GM23338 (cell line): ENCODE data around the gene AGAP3. TPM values are rescaled to one million over a fixed set of nuclear protein-coding genes. Genes with fewer than 3 reads are reported as not detected.

ENCODE experiments used
- ATAC-seq: fragments of 200-7000 bp; cut with Tn5 transposase; 3 replicates; pipeline ENCODE4 v1.9.1; 2020
- DNase-seq: peaks from one replicate; pipeline ENCODE4 v3.0.0-alpha.2; 2015; ENCODE audit warnings: low spot score
- H2AFZ ChIP-seq: fragments of 200-600 bp; sonication (generic); 2 replicates; pipeline ENCODE4 v1.8.0; 2016; ENCODE audit warnings: antibody characterized with exemption, mild to moderate bottlenecking, moderate library complexity
- H3F3A ChIP-seq: fragments of 200-600 bp; sonication (generic); replicated peaks from 2 replicates; pipeline ENCODE4 v1.8.0; 2017; ENCODE audit warnings: antibody characterized with exemption, mixed run types, low read depth
- H3K27ac ChIP-seq: fragments of 200-600 bp; sonication (generic); 2 replicates; pipeline ENCODE4 v1.6.1; 2016; ENCODE audit warnings: low read depth
- H3K27me3 ChIP-seq: fragments of 200-600 bp; sonication (generic); 2 replicates; pipeline ENCODE4 v1.8.0; 2016; ENCODE audit warnings: mild to moderate bottlenecking, mixed run types, moderate library complexity; ENCODE audit not compliant: insufficient read depth
- H3K36me3 ChIP-seq: fragments of 200-600 bp; sonication (generic); 2 replicates; pipeline ENCODE4 v1.8.0; 2016; ENCODE audit warnings: mild to moderate bottlenecking; ENCODE audit not compliant: insufficient read depth
- H3K4me1 ChIP-seq: fragments of 200-600 bp; sonication (generic); 2 replicates; pipeline ENCODE4 v1.8.0; 2016; ENCODE audit warnings: mild to moderate bottlenecking, moderate library complexity; ENCODE audit not compliant: insufficient read depth
- H3K4me2 ChIP-seq: fragments of 200-600 bp; sonication (generic); 2 replicates; pipeline ENCODE4 v1.7.1; 2017; ENCODE audit warnings: mixed run types
- H3K4me3 ChIP-seq: fragments of 200-600 bp; sonication (generic); 2 replicates; pipeline ENCODE4 v1.6.1; 2016; ENCODE audit warnings: mixed run types
- H3K79me2 ChIP-seq: fragments of 200-600 bp; sonication (generic); replicated peaks from 2 replicates; pipeline ENCODE4 v1.8.0; 2017; ENCODE audit warnings: mild to moderate bottlenecking; ENCODE audit not compliant: insufficient read depth
- H3K9me2 ChIP-seq: fragments of 200-600 bp; sonication (generic); 2 replicates; pipeline ENCODE4 v1.8.0; 2017; ENCODE audit not compliant: insufficient read depth
- H4K20me1 ChIP-seq: fragments of 200-600 bp; sonication (generic); replicated peaks from 2 replicates; pipeline ENCODE4 v1.8.0; 2017; ENCODE audit warnings: mild to moderate bottlenecking; ENCODE audit not compliant: insufficient read depth
- H3K27ac Mint-ChIP-seq: 2 replicates; pipeline ENCODE4 v1.8.0; 2020; ENCODE audit warnings: inconsistent platforms, mild to moderate bottlenecking, moderate library complexity, mixed read lengths
- H3K27me3 Mint-ChIP-seq: 3 replicates; pipeline ENCODE4 v1.8.0; 2022; ENCODE audit warnings: low read depth, mild to moderate bottlenecking, moderate library complexity, mixed read lengths, inconsistent platforms; ENCODE audit not compliant: insufficient read depth, poor library complexity
- H3K36me3 Mint-ChIP-seq: 3 replicates; pipeline ENCODE4 v1.8.0; 2021; ENCODE audit warnings: low read depth, mild to moderate bottlenecking, inconsistent platforms, moderate library complexity, mixed read lengths
- H3K4me1 Mint-ChIP-seq: 3 replicates; pipeline ENCODE4 v1.8.0; 2020; ENCODE audit warnings: mild to moderate bottlenecking, inconsistent platforms, mixed read lengths
- H3K4me3 Mint-ChIP-seq: 3 replicates; pipeline ENCODE4 v1.8.0; 2021; ENCODE audit warnings: moderate library complexity, mild to moderate bottlenecking, inconsistent platforms, mixed read lengths
- H3K9me3 Mint-ChIP-seq: 3 replicates; pipeline ENCODE4 v1.8.0; 2020; ENCODE audit warnings: moderate library complexity, mild to moderate bottlenecking, inconsistent platforms, mixed read lengths
- CREB1 ChIP-seq: fragments of 250-450 bp; sonication (Bioruptor Pico); IDR thresholded peaks from 2 replicates; pipeline ENCODE4 v1.5.0; 2020; ENCODE audit warnings: low read depth, mild to moderate bottlenecking, moderate library complexity
- EZH2 ChIP-seq: fragments of 200-600 bp; sonication (generic); IDR thresholded peaks from one replicate; pipeline ENCODE4 v1.8.0; 2017; ENCODE audit warnings: antibody characterized with exemption, mild to moderate bottlenecking, low read depth; ENCODE audit not compliant: unreplicated experiment
- EZH2phosphoT487 ChIP-seq: fragments of 200-600 bp; sonication (generic); IDR thresholded peaks from one replicate; pipeline ENCODE4 v1.8.1; 2018; ENCODE audit warnings: antibody characterized with exemption; ENCODE audit not compliant: unreplicated experiment
- JUNB ChIP-seq: IDR thresholded peaks from one replicate; pipeline ENCODE4 v1.6.1; 2016; ENCODE audit warnings: antibody characterized with exemption; ENCODE audit not compliant: unreplicated experiment
- NANOG ChIP-seq: IDR thresholded peaks from 2 replicates; pipeline ENCODE4 v1.6.1; 2016; ENCODE audit warnings: antibody characterized with exemption, borderline replicate concordance
- POLR2AphosphoS5 ChIP-seq: IDR thresholded peaks from 2 replicates; pipeline ENCODE4 v1.6.1; 2016; ENCODE audit warnings: antibody characterized with exemption, low read depth
- REST ChIP-seq: IDR thresholded peaks from one replicate; pipeline ENCODE4 v1.6.1; 2018; ENCODE audit warnings: antibody characterized with exemption; ENCODE audit not compliant: unreplicated experiment
- ZNF114 ChIP-seq: fragments of 250-450 bp; sonication (Bioruptor Pico); IDR thresholded peaks from 2 replicates; pipeline ENCODE4 v1.5.0; 2020; ENCODE audit warnings: mild to moderate bottlenecking, moderate library complexity
- ZNF331 ChIP-seq: fragments of 250-450 bp; sonication (Bioruptor Pico); IDR thresholded peaks from 2 replicates; pipeline ENCODE4 v1.5.0; 2020; ENCODE audit warnings: low read depth, mild to moderate bottlenecking, moderate library complexity
- polyA plus RNA-seq: library from polyadenylated mRNA; unstranded; fragments of >200 nt; fragmentation: Nextera tagmentation; extraction: Ambion mirVana; gene quantifications from 2 replicates; pipeline ENCODE4 v1.2.1, GENCODE V29; 2016
- total RNA-seq: library from RNA; depleted of rRNA; stranded (reverse); fragments of >200 nt; shearing (Covaris generic); gene quantifications from 2 replicates; pipeline ENCODE4 v1.2.3, GENCODE V29; 2014
- TF ChIP-seq, protein P1 (sequence below): IDR thresholded peaks from 2 replicates; pipeline ENCODE4 v1.6.1; 2016; ENCODE audit warnings: antibody characterized with exemption
- TF ChIP-seq, protein P2 (sequence below), 2 experiments: fragments of 200-600 bp in 1 of 2; sonication (generic) in 1 of 2; conservative IDR thresholded peaks; 2 replicates each; pipeline versions ENCODE4 v1.5.1 to v1.6.1; 2016 to 2017; ENCODE audit warnings: antibody characterized with exemption in 2 of 2, low read depth in 2 of 2, mild to moderate bottlenecking in 2 of 2, moderate library complexity in 1 of 2

Gene AGAP3
- total and polyA plus RNA-seq, 2 experiments from 2014 or later: 24.0 to 39.2 TPM

DNA sequence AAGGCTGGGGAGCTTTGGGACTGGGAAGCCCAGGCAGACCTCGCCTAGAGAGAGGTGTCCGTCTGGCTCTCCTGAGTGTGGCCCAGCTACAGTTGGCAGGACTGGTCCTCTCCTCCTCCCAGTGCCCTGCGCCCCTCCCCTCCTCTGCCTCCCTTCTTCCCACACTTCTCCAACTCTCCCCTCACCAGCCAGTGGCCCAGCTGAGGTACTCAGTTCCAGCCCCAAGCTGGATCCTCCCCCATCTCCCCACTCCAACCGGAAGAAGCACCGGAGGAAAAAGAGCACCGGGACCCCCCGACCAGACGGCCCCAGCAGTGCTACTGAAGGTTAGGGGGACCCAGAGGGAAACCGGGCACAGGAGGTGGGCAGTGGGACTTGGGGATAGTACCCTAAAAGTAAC lies 53.5 kb downstream of the AGAP3 start:
- no peak overlapping the region for H3K27ac Mint-ChIP-seq
- Histone ChIP-seq H3F3A (0 out of 2 replicates have a peak, but pooled peaks cover 2% of the 10 kb centered on the region), H3K79me2 (no peaks in the 10 kb centered on the region), H3K4me2 (no peak overlapping the region), H3K9me2 (no peaks in the 10 kb centered on the region), H3K27ac (no peak overlapping the region), H2AFZ (no peak overlapping the region), H3K36me3 (no peaks in the 10 kb centered on the region), H3K4me3 (no peak overlapping the region), H4K20me1 (peaks cover 7% of the 10 kb centered on the region), H3K4me1 (peaks cover 23% of the 10 kb centered on the region), H3K27me3 (peaks cover 20% of the 10 kb centered on the region)
- ATAC-seq (no peak), DNase-seq (no peak)
- H3K4me1 Mint-ChIP-seq: peaks cover 65% of the 10 kb centered on the region
- H3K36me3 Mint-ChIP-seq: peaks cover 30% of the 10 kb centered on the region
- no peak overlapping the region for H3K4me3 Mint-ChIP-seq
- no peaks in the 10 kb centered on the region for H3K9me3 Mint-ChIP-seq
- peaks cover 13% of the 10 kb centered on the region for H3K27me3 Mint-ChIP-seq
- TF ChIP-seq ZNF114 (no peak), EZH2phosphoT487 (no peak), POLR2AphosphoS5 (no peak), REST (no peak), NANOG (no peak), EZH2 (no peak), CREB1 (CRISPR knock-in tag) (no peak), JUNB (no peak)
- TF ChIP-seq, protein P1, sequence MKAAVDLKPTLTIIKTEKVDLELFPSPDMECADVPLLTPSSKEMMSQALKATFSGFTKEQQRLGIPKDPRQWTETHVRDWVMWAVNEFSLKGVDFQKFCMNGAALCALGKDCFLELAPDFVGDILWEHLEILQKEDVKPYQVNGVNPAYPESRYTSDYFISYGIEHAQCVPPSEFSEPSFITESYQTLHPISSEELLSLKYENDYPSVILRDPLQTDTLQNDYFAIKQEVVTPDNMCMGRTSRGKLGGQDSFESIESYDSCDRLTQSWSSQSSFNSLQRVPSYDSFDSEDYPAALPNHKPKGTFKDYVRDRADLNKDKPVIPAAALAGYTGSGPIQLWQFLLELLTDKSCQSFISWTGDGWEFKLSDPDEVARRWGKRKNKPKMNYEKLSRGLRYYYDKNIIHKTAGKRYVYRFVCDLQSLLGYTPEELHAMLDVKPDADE: no peak

DNA sequence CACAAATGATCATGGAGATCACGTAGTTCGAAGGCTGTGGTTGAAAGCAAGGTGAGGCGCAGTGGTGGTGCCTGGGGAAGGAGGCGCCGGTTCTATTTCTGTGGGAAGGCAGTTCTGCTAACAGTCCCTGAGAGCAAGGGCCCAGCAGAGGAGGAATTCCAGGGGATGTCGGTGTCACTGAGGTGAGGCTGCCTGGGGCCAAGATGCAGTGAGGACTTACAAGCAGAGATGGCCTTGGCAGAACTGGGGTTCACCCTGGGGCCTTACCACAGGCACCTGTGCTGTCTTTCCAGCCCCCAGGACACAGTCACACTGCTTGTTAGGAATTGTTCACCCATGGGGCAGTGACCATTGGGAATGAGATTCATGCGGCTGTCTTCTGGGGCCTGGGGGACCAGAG lies 54.6 kb downstream of the AGAP3 start:
- Mint-ChIP-seq H3K9me3 (no peaks in the 10 kb centered on the region), H3K4me3 (no peak overlapping the region)
- peaks cover 23% of the 10 kb centered on the region for H3K4me1 ChIP-seq

More for the DNA sequence above, 54.6 kb downstream of the AGAP3 start:
- H3K79me2 ChIP-seq: no peaks in the 10 kb centered on the region
- H3K9me2 ChIP-seq: no peaks in the 10 kb centered on the region
- no peak overlapping the region for H3K4me3 ChIP-seq
- H3K4me1 Mint-ChIP-seq: peaks cover 65% of the 10 kb centered on the region
- no peaks in the 10 kb centered on the region for H3K36me3 ChIP-seq
- peaks cover 20% of the 10 kb centered on the region for H3K27me3 ChIP-seq
- ATAC-seq (no peak), DNase-seq (no peak)
- no peak overlapping the region for H3K27ac Mint-ChIP-seq
- peaks cover 11% of the 10 kb centered on the region for H3K27me3 Mint-ChIP-seq
- H3F3A ChIP-seq: 0 out of 2 replicates have a peak, but pooled peaks cover 2% of the 10 kb centered on the region
- H3K27ac ChIP-seq: no peak overlapping the region
- no peak overlapping the region for H2AFZ ChIP-seq
- H4K20me1 ChIP-seq: peaks cover 7% of the 10 kb centered on the region
- TF ChIP-seq ZNF331 (CRISPR knock-in tag) (no peak), REST (no peak), EZH2phosphoT487 (no peak)
- TF ChIP-seq, protein P2, sequence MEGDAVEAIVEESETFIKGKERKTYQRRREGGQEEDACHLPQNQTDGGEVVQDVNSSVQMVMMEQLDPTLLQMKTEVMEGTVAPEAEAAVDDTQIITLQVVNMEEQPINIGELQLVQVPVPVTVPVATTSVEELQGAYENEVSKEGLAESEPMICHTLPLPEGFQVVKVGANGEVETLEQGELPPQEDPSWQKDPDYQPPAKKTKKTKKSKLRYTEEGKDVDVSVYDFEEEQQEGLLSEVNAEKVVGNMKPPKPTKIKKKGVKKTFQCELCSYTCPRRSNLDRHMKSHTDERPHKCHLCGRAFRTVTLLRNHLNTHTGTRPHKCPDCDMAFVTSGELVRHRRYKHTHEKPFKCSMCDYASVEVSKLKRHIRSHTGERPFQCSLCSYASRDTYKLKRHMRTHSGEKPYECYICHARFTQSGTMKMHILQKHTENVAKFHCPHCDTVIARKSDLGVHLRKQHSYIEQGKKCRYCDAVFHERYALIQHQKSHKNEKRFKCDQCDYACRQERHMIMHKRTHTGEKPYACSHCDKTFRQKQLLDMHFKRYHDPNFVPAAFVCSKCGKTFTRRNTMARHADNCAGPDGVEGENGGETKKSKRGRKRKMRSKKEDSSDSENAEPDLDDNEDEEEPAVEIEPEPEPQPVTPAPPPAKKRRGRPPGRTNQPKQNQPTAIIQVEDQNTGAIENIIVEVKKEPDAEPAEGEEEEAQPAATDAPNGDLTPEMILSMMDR (conservative IDR thresholded peaks at IDR 0.05; ENCODE audit: low read depth in 2 of 2): no peak
- TF ChIP-seq, protein P1: no peak
- no peak overlapping the region for H3K4me2 ChIP-seq
- H3K36me3 Mint-ChIP-seq: peaks cover 30% of the 10 kb centered on the region
